HepG2 (cell line): ENCODE results near the gene XPR1. TPM values are rescaled to one million over a fixed set of nuclear protein-coding genes. Genes with fewer than 3 reads are reported as not detected.
A peak's percentile ranks its signal among the peaks of the same experiment; 100 is the strongest.

ENCODE experiments used
- ARID2 ChIP-seq: sonication (generic); formaldehyde crosslinking; IDR thresholded peaks from 2 replicates; pipeline ENCODE4 v1.8.1; 2022; ENCODE audit warnings: mild to moderate bottlenecking, missing genetic modification reagents, borderline replicate concordance
- GTF3A ChIP-seq: sonication (generic); formaldehyde crosslinking; conservative IDR thresholded peaks from 2 replicates; pipeline ENCODE4 v1.4.0; 2020; ENCODE audit warnings: mild to moderate bottlenecking, missing genetic modification reagents
- ISL2 ChIP-seq: sonication (generic); formaldehyde crosslinking; IDR thresholded peaks from 2 replicates; pipeline ENCODE4 v1.5.0; 2020; ENCODE audit warnings: missing genetic modification reagents
- NFKB2 ChIP-seq: sonication (generic); formaldehyde crosslinking; IDR thresholded peaks from 2 replicates; pipeline ENCODE4 v1.4.0; 2020; ENCODE audit warnings: missing genetic modification reagents, borderline replicate concordance
- PHF20 ChIP-seq: sonication (generic); formaldehyde crosslinking; IDR thresholded peaks from 2 replicates; pipeline ENCODE4 v1.5.0; 2020; ENCODE audit warnings: mild to moderate bottlenecking, missing genetic modification reagents
- PHF8 ChIP-seq: sonication (generic); formaldehyde crosslinking; IDR thresholded peaks from 2 replicates; pipeline ENCODE4 v1.5.0; 2020; ENCODE audit warnings: missing genetic modification reagents
- SAP130 ChIP-seq: IDR thresholded peaks from 2 replicates; pipeline ENCODE4 v1.6.1; 2016; ENCODE audit warnings: low read depth
- ZBTB26 ChIP-seq: IDR thresholded peaks from 2 replicates; pipeline ENCODE4 v1.6.1; 2016; ENCODE audit warnings: missing compliant biosample characterization, missing genetic modification reagents, borderline replicate concordance
- ZNF101 ChIP-seq: sonication (generic); formaldehyde crosslinking; IDR thresholded peaks from 2 replicates; pipeline ENCODE4 v1.4.0; 2020; ENCODE audit warnings: mild to moderate bottlenecking, low read depth, missing genetic modification reagents, borderline replicate concordance
- ZNF235 ChIP-seq: sonication (generic); formaldehyde crosslinking; IDR thresholded peaks from 2 replicates; pipeline ENCODE4 v1.8.1; 2023; ENCODE audit warnings: mild to moderate bottlenecking, missing genetic modification reagents, borderline replicate concordance
- ZNF432 ChIP-seq: sonication (generic); formaldehyde crosslinking; IDR thresholded peaks from 2 replicates; pipeline ENCODE4 v1.5.0; 2020; ENCODE audit warnings: missing genetic modification reagents, mild to moderate bottlenecking, borderline replicate concordance
- ZNF646 ChIP-seq: sonication (generic); formaldehyde crosslinking; IDR thresholded peaks from 2 replicates; pipeline ENCODE4 v1.9.0; 2021; ENCODE audit warnings: mild to moderate bottlenecking, missing genetic modification reagents
- ZNF687 ChIP-seq: sonication (generic); formaldehyde crosslinking; IDR thresholded peaks from 2 replicates; pipeline ENCODE4 v1.5.1; 2020; ENCODE audit warnings: mild to moderate bottlenecking, missing genetic modification reagents, moderate library complexity
- polyA plus RNA-seq, 8 experiments: library from polyadenylated mRNA; depleted of rRNA in 3 of 8; stranded (reverse) in 7 of 8; unstranded in 1 of 8; fragments of >200 nt; fragmentation: Illumina TruSeq in 4 of 8; extraction: Trizol in 4 of 8; gene quantifications; 2 replicates each; pipeline versions ENCODE4 v1.2.1 to v1.2.3, GENCODE V29; 2011 to 2016; ENCODE audit warnings: low read depth in 4 of 8, missing spikeins in 1 of 8, mixed read lengths in 1 of 8; ENCODE audit not compliant: insufficient read depth in 1 of 8
- total RNA-seq, 5 experiments: library from RNA; depleted of rRNA; stranded (reverse); fragments of >200 nt; fragmentation: Illumina TruSeq; extraction: Trizol; gene quantifications; 2 replicates each; pipeline ENCODE4 v1.2.3, GENCODE V29; 2016; ENCODE audit warnings: low read depth in 1 of 5
- TF ChIP-seq, protein P1 (sequence below): sonication (generic); formaldehyde crosslinking; IDR thresholded peaks from 2 replicates; pipeline ENCODE4 v1.4.0; 2020; ENCODE audit warnings: missing genetic modification reagents

The XPR1 gene
- total and polyA plus RNA-seq, 2 of the 13 experiments (the other 11 are each of a cell fraction or from before 2014, with no cell fraction given) = 22.3 to 23.6 TPM

- 0 out of 2 replicates have a peak, but pooled peaks have one; percentile 54 for TF ChIP-seq ARID2
- peak; percentile 45; the same call in 1 of the 2 replicates for TF ChIP-seq ISL2 (CRISPR knock-in tag)
- TF ChIP-seq ZNF687 (CRISPR knock-in tag) = peak; percentile 68
- peak; percentile 40 for TF ChIP-seq SAP130 (CRISPR knock-in tag)
- TF ChIP-seq ZNF646 (CRISPR knock-in tag) = no peak
- peak; percentile 58 for TF ChIP-seq PHF8 (CRISPR knock-in tag)
- TF ChIP-seq ZBTB26 (CRISPR knock-in tag) = no peak
- TF ChIP-seq PHF20 (CRISPR knock-in tag) = 0 out of 2 replicates have a peak, but pooled peaks have one; percentile 22
- no peak for TF ChIP-seq GTF3A (CRISPR knock-in tag)
- TF ChIP-seq ZNF432 (CRISPR knock-in tag) = no peak
- 0 out of 2 replicates have a peak, but pooled peaks have one; percentile 69 for TF ChIP-seq ZNF235 (CRISPR knock-in tag)
- 0 out of 2 replicates have a peak, but pooled peaks have one; percentile 24 for TF ChIP-seq NFKB2
- 0 out of 2 replicates have a peak, but pooled peaks have one; percentile 35 for TF ChIP-seq ZNF101
- TF ChIP-seq, protein P1, sequence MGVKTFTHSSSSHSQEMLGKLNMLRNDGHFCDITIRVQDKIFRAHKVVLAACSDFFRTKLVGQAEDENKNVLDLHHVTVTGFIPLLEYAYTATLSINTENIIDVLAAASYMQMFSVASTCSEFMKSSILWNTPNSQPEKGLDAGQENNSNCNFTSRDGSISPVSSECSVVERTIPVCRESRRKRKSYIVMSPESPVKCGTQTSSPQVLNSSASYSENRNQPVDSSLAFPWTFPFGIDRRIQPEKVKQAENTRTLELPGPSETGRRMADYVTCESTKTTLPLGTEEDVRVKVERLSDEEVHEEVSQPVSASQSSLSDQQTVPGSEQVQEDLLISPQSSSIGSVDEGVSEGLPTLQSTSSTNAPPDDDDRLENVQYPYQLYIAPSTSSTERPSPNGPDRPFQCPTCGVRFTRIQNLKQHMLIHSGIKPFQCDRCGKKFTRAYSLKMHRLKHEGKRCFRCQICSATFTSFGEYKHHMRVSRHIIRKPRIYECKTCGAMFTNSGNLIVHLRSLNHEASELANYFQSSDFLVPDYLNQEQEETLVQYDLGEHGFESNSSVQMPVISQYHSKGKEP = no peak
Measured at GRCh38 chr1:180632326-180633056, 669 bp downstream of the XPR1 start (continued).
